Lung microvascular endothelial cell (primary cell): ENCODE data around the gene GBX2. TPM values are rescaled to one million over a fixed set of nuclear protein-coding genes. Genes with fewer than 3 reads are reported as not detected.

Source experiments
- DNase-seq, 2 donors: peaks; one replicate each; pipeline versions ENCODE4 v3.0.0 to v3.0.0-alpha.2; 2010; ENCODE audit warnings: low read depth in 2 of 2
- total RNA-seq: library from RNA; depleted of rRNA; stranded (reverse); fragments of >200 nt; gene quantifications from 2 replicates; pipeline ENCODE4 v1.2.1, GENCODE V29; 2014

GBX2 gene
- total RNA-seq, 1 donor from 2014 or later: under 0.01 TPM

DNA sequence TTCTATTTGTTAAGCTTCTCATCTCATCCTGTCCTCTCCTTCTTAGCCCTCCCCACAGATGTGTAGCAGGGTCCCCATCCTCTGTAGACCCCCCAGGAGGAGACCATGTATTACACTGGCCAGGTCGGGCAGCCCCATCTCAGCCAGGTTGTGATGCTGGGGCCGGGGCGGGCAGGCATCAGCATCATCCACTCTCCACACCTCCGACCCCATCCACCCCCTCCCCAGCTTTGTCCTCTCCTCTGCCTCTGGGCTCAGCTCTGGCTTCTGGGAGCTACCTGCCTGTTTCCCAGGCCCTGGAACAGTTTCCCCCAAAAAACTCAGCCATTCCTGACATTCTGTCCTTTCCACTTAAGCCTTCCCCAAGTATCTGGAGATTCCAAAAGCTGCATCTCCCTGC is 49.2 kb downstream of the GBX2 start:
- DNase-seq: no peak

DNA sequence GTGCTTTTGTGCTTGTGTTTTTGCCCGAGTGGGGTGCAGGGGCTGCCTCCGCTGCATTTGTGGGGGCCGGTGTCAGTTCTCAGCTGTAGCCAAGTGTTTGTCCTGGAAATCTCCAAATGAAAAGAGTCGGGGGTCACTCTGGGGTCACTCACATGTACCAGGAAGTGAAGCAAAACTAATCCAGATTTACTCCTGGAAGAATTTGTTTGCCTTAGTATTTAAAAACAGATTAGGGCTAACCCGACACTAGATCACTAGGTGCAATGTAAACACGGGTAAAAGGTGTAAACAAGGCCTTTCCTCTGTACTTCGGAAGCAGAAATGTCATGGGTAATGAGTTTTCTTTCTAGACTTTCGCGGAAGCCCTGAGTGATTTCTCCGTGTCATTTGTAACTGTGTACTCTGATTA is 50.3 kb downstream of the GBX2 start:
- no peak for DNase-seq

DNA sequence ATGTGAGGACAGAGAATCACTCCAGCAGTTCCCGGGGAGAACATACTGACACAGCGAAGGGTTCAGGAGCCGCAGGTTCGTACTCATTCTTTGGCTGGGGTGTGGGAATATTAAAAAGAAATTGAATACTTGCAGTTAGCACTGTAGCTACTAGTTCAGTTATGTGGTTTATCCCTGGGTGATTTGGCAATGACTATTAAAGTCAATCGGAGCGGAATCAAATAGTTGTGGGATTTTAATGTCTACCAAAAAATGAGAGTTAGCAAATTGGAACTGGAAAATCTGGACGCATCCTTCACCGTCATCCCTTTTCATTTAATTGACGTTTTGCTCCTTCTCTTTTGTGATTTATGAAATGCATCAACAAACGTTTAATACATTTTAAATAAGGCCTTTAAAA is 50.8 kb downstream of the GBX2 start:
- no peak for DNase-seq

Other genes starting within 250 kb of the GBX2 start
- gene ASB18, start 96.0 kb upstream of the GBX2 start, total RNA-seq: not detected in 2 replicates